Tibial nerve (tissue), 4 donors: Measurements from ENCODE around the gene COL6A2. TPM values are rescaled to one million over a fixed set of nuclear protein-coding genes. Genes with fewer than 3 reads are reported as not detected.

Experiments used
- DNase-seq, 2 donors: peaks; one replicate each; pipeline ENCODE4 v3.0.0-alpha.2; 2019; ENCODE audit warnings: low spot score in 2 of 2
- H3K27ac ChIP-seq, 4 donors: fragments of 200-600 bp; sonication (generic) in 3 of 4; one replicate each; pipeline ENCODE4 v1.5.1; 2017 to 2019; ENCODE audit warnings: mild to moderate bottlenecking in 1 of 4
- H3K27me3 ChIP-seq, 2 donors: fragments of 200-600 bp; sonication (generic) in 1 of 2; one replicate each; pipeline versions ENCODE4 v1.5.1 to v1.6.0; 2017 to 2019
- H3K36me3 ChIP-seq, 3 donors: fragments of 200-600 bp; sonication (generic); one replicate each; pipeline ENCODE4 v1.5.1; 2018 to 2019
- H3K4me1 ChIP-seq, 4 donors: fragments of 200-600 bp; sonication (generic) in 3 of 4; one replicate each; pipeline ENCODE4 v1.5.1; 2017 to 2019
- H3K4me3 ChIP-seq, 4 donors: fragments of 200-600 bp; sonication (generic) in 3 of 4; one replicate each; pipeline ENCODE4 v1.5.1; 2017 to 2019; ENCODE audit warnings: mild to moderate bottlenecking in 1 of 4, moderate library complexity in 1 of 4
- H3K9me3 ChIP-seq, 4 donors: fragments of 200-600 bp; sonication (generic) in 3 of 4; one replicate each; pipeline ENCODE4 v1.5.1; 2017 to 2019
- CTCF ChIP-seq, 5 experiments: fragments of 200-600 bp in 3 of 5; fragments of 450-650 bp in 2 of 5; sonication (generic) in 3 of 5; IDR thresholded peaks; one replicate each; pipeline ENCODE4 v1.5.1; 2016 to 2019; ENCODE audit warnings: antibody characterized with exemption in 5 of 5, mild to moderate bottlenecking in 3 of 5, moderate library complexity in 2 of 5
- EP300 ChIP-seq, 2 donors: sonication (generic); formaldehyde crosslinking; IDR thresholded peaks; one replicate each; pipeline ENCODE4 v1.6.1; 2017; ENCODE audit warnings: antibody characterized with exemption in 2 of 2, mild to moderate bottlenecking in 1 of 2
- POLR2A ChIP-seq, 2 donors: fragments of 450-650 bp; IDR thresholded peaks; one replicate each; pipeline ENCODE4 v1.6.1; 2017; ENCODE audit warnings: antibody characterized with exemption in 2 of 2, mild to moderate bottlenecking in 2 of 2, moderate library complexity in 2 of 2
- WGBS, 2 donors: methylation state at CpG; one replicate each; pipeline ENCODE4 v1.1.5; 2018; 5-methylcytosine and 5-hydroxymethylcytosine counted together
- total RNA-seq, 4 donors: library from RNA; depleted of rRNA; stranded (reverse); fragments of >200 nt; gene quantifications; one replicate each; pipeline ENCODE4 v1.1.0, GENCODE V29; 2016

COL6A2 gene
- total RNA-seq, 4 donors from 2014 or later = 470 to 1,210 (median 744) TPM

- H3K4me1 ChIP-seq = peaks cover 0 to 57% (median 31%) of the 10 kb centered on the region in 4 donors
Measured at GRCh38 chr21:46064870-46065214, 33.1 kb upstream of the COL6A2 start.

GRCh38 chr21:46065215-46065913, 32.5 kb upstream of the COL6A2 start:
- Histone ChIP-seq H3K27ac (peak overlapping the region; percentile 8 to 86 (median 78)), H3K36me3 (no peaks in the 10 kb centered on the region), H3K27me3 (peaks cover 0 to 5% of the 10 kb centered on the region in 2 donors), H3K4me1 (peaks cover 0 to 52% (median 26%) of the 10 kb centered on the region in 4 donors), H3K4me3 (no peak overlapping the region), H3K9me3 (peaks cover 0 to 11% (median 0%) of the 10 kb centered on the region in 4 donors)
- no peak for DNase-seq
- 40 to 41% methylated on average over 22 of the region's 22 CpGs for WGBS, 2 donors
- TF ChIP-seq EP300 (IDR thresholded peaks at IDR 0.05) (no peak), POLR2A (IDR thresholded peaks at IDR 0.05) (no peak), CTCF (IDR thresholded peaks at IDR 0.05) (no peak)

More at GRCh38 chr21:46064870-46065214, 33.1 kb upstream of the COL6A2 start:
- Histone ChIP-seq H3K27me3 (peaks cover 0 to 5% of the 10 kb centered on the region in 2 donors), H3K27ac (peak overlapping the region in 3 of 4 donors; percentile 70 to 86 (median 86)), H3K36me3 (no peaks in the 10 kb centered on the region), H3K9me3 (peaks cover 0 to 11% (median 0%) of the 10 kb centered on the region in 4 donors), H3K4me3 (no peak overlapping the region)
- WGBS, 2 donors = 66 to 85% methylated on average over 13 of the region's 13 CpGs
- DNase-seq = no peak
- TF ChIP-seq CTCF (IDR thresholded peaks at IDR 0.05) (no peak), POLR2A (IDR thresholded peaks at IDR 0.05) (no peak), EP300 (IDR thresholded peaks at IDR 0.05) (no peak)

GRCh38 chr21:46065914-46066551, 31.9 kb upstream of the COL6A2 start:
- Histone ChIP-seq H3K36me3 (no peaks in the 10 kb centered on the region), H3K4me1 (peaks cover 0 to 45% (median 23%) of the 10 kb centered on the region in 4 donors), H3K27ac (peak overlapping the region; percentile 8 to 86 (median 78)), H3K9me3 (peaks cover 0 to 11% (median 0%) of the 10 kb centered on the region in 4 donors), H3K4me3 (no peak overlapping the region), H3K27me3 (peaks cover 0 to 5% of the 10 kb centered on the region in 2 donors)
- 28 to 35% methylated on average over 23 of the region's 23 CpGs for WGBS, 2 donors
- no peak for DNase-seq
- TF ChIP-seq CTCF (IDR thresholded peaks at IDR 0.05) = no peak
- no peak for TF ChIP-seq POLR2A (IDR thresholded peaks at IDR 0.05)
- TF ChIP-seq EP300 (IDR thresholded peaks at IDR 0.05) = no peak

- no peak for DNase-seq
- Histone ChIP-seq H3K4me1 (peaks cover 0 to 38% (median 23%) of the 10 kb centered on the region in 4 donors), H3K4me3 (no peak overlapping the region), H3K36me3 (no peaks in the 10 kb centered on the region), H3K27me3 (peaks cover 0 to 5% of the 10 kb centered on the region in 2 donors), H3K9me3 (peaks cover 0 to 8% (median 0%) of the 10 kb centered on the region in 4 donors), H3K27ac (peak overlapping the region; percentile 45 to 86 (median 78))
- 35 to 37% methylated on average over 24 to 27 of the region's 29 CpGs for whole genome bisulfite sequencing, 2 donors
- TF ChIP-seq CTCF (IDR thresholded peaks at IDR 0.05) (no peak), POLR2A (IDR thresholded peaks at IDR 0.05) (no peak), EP300 (IDR thresholded peaks at IDR 0.05) (no peak)
Measured at GRCh38 chr21:46066591-46067331, 31.2 kb upstream of the COL6A2 start.
